HepG2 (cell line): ENCODE measurements around the gene TMEM253. TPM values are rescaled to one million over a fixed set of nuclear protein-coding genes. Genes with fewer than 3 reads are reported as not detected.
A peak's percentile ranks its signal among the peaks of the same experiment; 100 is the strongest.

ENCODE experiments used
- ARHGAP35 ChIP-seq: sonication (generic); formaldehyde crosslinking; IDR thresholded peaks from 2 replicates; pipeline ENCODE4 v1.9.0; 2022; ENCODE audit warnings: mild to moderate bottlenecking, inconsistent platforms, moderate library complexity, missing genetic modification reagents, borderline replicate concordance
- CREM ChIP-seq, 2 experiments: sonication (generic) in 1 of 2; formaldehyde crosslinking in 1 of 2; IDR thresholded peaks; 2 replicates each; pipeline versions ENCODE4 v1.4.0 to v1.6.1; 2016 to 2020; ENCODE audit warnings: antibody characterized with exemption in 1 of 2, mild to moderate bottlenecking in 1 of 2, missing genetic modification reagents in 1 of 2
- DMAP1 ChIP-seq: IDR thresholded peaks from 2 replicates; pipeline ENCODE4 v1.6.1; 2016
- DMTF1 ChIP-seq: sonication (generic); formaldehyde crosslinking; IDR thresholded peaks from 2 replicates; pipeline ENCODE4 v1.4.0; 2020; ENCODE audit warnings: mild to moderate bottlenecking, missing genetic modification reagents
- ELF1 ChIP-seq: sonication (generic); formaldehyde crosslinking; IDR thresholded peaks from 2 replicates; pipeline ENCODE4 v1.4.0; 2020; ENCODE audit warnings: missing genetic modification reagents
- EP300 ChIP-seq, 3 experiments: sonication (generic) in 1 of 3; formaldehyde crosslinking in 1 of 3; IDR thresholded peaks; 2 replicates each; pipeline versions ENCODE4 v1.5.1 to v1.6.1; 2011 to 2020; ENCODE audit warnings: low read depth in 2 of 3, low read length in 2 of 3, borderline replicate concordance in 1 of 3, improper control_type of control experiment in 1 of 3, mild to moderate bottlenecking in 1 of 3, missing genetic modification reagents in 1 of 3, moderate library complexity in 1 of 3
- HCFC1 ChIP-seq: fragments of 150-350 bp; IDR thresholded peaks from 2 replicates; pipeline ENCODE4 v1.6.1; 2014; ENCODE audit warnings: low read depth, low read length
- IRF2 ChIP-seq: IDR thresholded peaks from 2 replicates; pipeline ENCODE4 v1.6.1; 2018; ENCODE audit warnings: missing genetic modification reagents, missing compliant biosample characterization
- MAFF ChIP-seq: IDR thresholded peaks from 2 replicates; pipeline ENCODE4 v1.6.1; 2011; ENCODE audit warnings: low read depth, low read length, improper control_type of control experiment
- NFE2L2 ChIP-seq: fragments of 150-350 bp; IDR thresholded peaks from 2 replicates; pipeline ENCODE4 v1.6.1; 2014; ENCODE audit warnings: low read length
- NR2F6 ChIP-seq, 2 experiments: IDR thresholded peaks; 2 replicates each; pipeline ENCODE4 v1.6.1; 2016; ENCODE audit warnings: antibody characterized with exemption in 1 of 2, mild to moderate bottlenecking in 1 of 2
- POGZ ChIP-seq: sonication (generic); formaldehyde crosslinking; IDR thresholded peaks from 2 replicates; pipeline ENCODE4 v1.4.0; 2020; ENCODE audit warnings: mild to moderate bottlenecking, missing genetic modification reagents
- RAD51 ChIP-seq: fragments of 450-650 bp; IDR thresholded peaks from 2 replicates; pipeline ENCODE4 v1.6.1; 2016; ENCODE audit warnings: borderline replicate concordance
- SRF ChIP-seq: IDR thresholded peaks from 2 replicates; pipeline ENCODE4 v1.6.1; 2011; ENCODE audit warnings: mild to moderate bottlenecking, low read depth, low read length, moderate library complexity
- SUZ12 ChIP-seq: fragments of 150-350 bp; IDR thresholded peaks from 2 replicates; pipeline ENCODE4 v1.6.1; 2014; ENCODE audit warnings: low read depth, low read length
- TAF15 ChIP-seq: fragments of 200-400 bp; formaldehyde crosslinking; IDR thresholded peaks from one replicate; pipeline ENCODE4 v1.6.1; 2018; ENCODE audit warnings: mild to moderate bottlenecking, low read depth, low read length; ENCODE audit not compliant: poor library complexity, severe bottlenecking
- TOE1 ChIP-seq: sonication (generic); formaldehyde crosslinking; IDR thresholded peaks from 2 replicates; pipeline ENCODE4 v1.4.0; 2020; ENCODE audit warnings: mild to moderate bottlenecking, missing genetic modification reagents
- YY1 ChIP-seq: IDR thresholded peaks from 2 replicates; pipeline ENCODE4 v1.6.1; 2011; ENCODE audit warnings: low read length, low read depth, moderate library complexity, mild to moderate bottlenecking; ENCODE audit not compliant: insufficient read depth, insufficient replicate concordance
- ZFP36L2 ChIP-seq: sonication (generic); formaldehyde crosslinking; IDR thresholded peaks from 2 replicates; pipeline ENCODE4 v1.4.0; 2020; ENCODE audit warnings: missing genetic modification reagents
- ZFP37 ChIP-seq: sonication (generic); formaldehyde crosslinking; IDR thresholded peaks from 2 replicates; pipeline ENCODE4 v1.4.0; 2020; ENCODE audit warnings: missing genetic modification reagents, borderline replicate concordance
- ZFP62 ChIP-seq: sonication (generic); formaldehyde crosslinking; IDR thresholded peaks from 2 replicates; pipeline ENCODE4 v1.4.0; 2020; ENCODE audit warnings: missing genetic modification reagents
- ZNF143 ChIP-seq: sonication (generic); formaldehyde crosslinking; IDR thresholded peaks from 2 replicates; pipeline ENCODE4 v1.4.0; 2020; ENCODE audit warnings: missing genetic modification reagents
- ZNF30 ChIP-seq: sonication (generic); formaldehyde crosslinking; IDR thresholded peaks from 2 replicates; pipeline ENCODE4 v1.5.0; 2020; ENCODE audit warnings: mild to moderate bottlenecking, missing genetic modification reagents
- ZNF432 ChIP-seq: sonication (generic); formaldehyde crosslinking; IDR thresholded peaks from 2 replicates; pipeline ENCODE4 v1.5.0; 2020; ENCODE audit warnings: missing genetic modification reagents, mild to moderate bottlenecking, borderline replicate concordance
- ZNF451 ChIP-seq: sonication (generic); formaldehyde crosslinking; IDR thresholded peaks from 2 replicates; pipeline ENCODE4 v1.5.0; 2020; ENCODE audit warnings: mild to moderate bottlenecking, missing genetic modification reagents
- ZNF468 ChIP-seq: sonication (generic); formaldehyde crosslinking; IDR thresholded peaks from 2 replicates; pipeline ENCODE4 v1.8.0; 2022; ENCODE audit warnings: mild to moderate bottlenecking, moderate library complexity, missing genetic modification reagents
- ZNF562 ChIP-seq: sonication (generic); formaldehyde crosslinking; IDR thresholded peaks from 2 replicates; pipeline ENCODE4 v1.8.0; 2022; ENCODE audit warnings: missing genetic modification reagents, borderline replicate concordance
- ZSCAN31 ChIP-seq: sonication (generic); formaldehyde crosslinking; IDR thresholded peaks from 2 replicates; pipeline ENCODE4 v1.5.0; 2020; ENCODE audit warnings: low read depth, mild to moderate bottlenecking, missing genetic modification reagents
- ZXDC ChIP-seq: sonication (generic); formaldehyde crosslinking; IDR thresholded peaks from 2 replicates; pipeline ENCODE4 v1.5.0; 2020; ENCODE audit warnings: mild to moderate bottlenecking, missing genetic modification reagents
- polyA plus RNA-seq, 8 experiments: library from polyadenylated mRNA; depleted of rRNA in 3 of 8; stranded (reverse) in 7 of 8; unstranded in 1 of 8; fragments of >200 nt; fragmentation: Illumina TruSeq in 4 of 8; extraction: Trizol in 4 of 8; gene quantifications; 2 replicates each; pipeline versions ENCODE4 v1.2.1 to v1.2.3, GENCODE V29; 2011 to 2016; ENCODE audit warnings: low read depth in 4 of 8, missing spikeins in 1 of 8, mixed read lengths in 1 of 8; ENCODE audit not compliant: insufficient read depth in 1 of 8
- total RNA-seq, 5 experiments: library from RNA; depleted of rRNA; stranded (reverse); fragments of >200 nt; fragmentation: Illumina TruSeq; extraction: Trizol; gene quantifications; 2 replicates each; pipeline ENCODE4 v1.2.3, GENCODE V29; 2016; ENCODE audit warnings: low read depth in 1 of 5

TMEM253 gene
- total and polyA plus RNA-seq, 2 of the 13 experiments (the other 11 are each of a cell fraction or from before 2014, with no cell fraction given) = 0.29 to 0.45 TPM

GRCh38 chr14:21103411-21103709 is 2.5 kb downstream of the TMEM253 start (continued):
- TF ChIP-seq ZNF30 (CRISPR knock-in tag) = no peak
- TF ChIP-seq NR2F6 (IDR thresholded peaks at IDR 0.05) = no peak
- TF ChIP-seq NR2F6 (CRISPR knock-in tag; IDR thresholded peaks at IDR 0.05) = 0 out of 2 replicates have a peak, but pooled peaks have one; percentile 70
- TF ChIP-seq POGZ (CRISPR knock-in tag) = no peak
- 0 out of 2 replicates have a peak, but pooled peaks have one; percentile 23 for TF ChIP-seq NFE2L2
- no peak for TF ChIP-seq ZSCAN31 (CRISPR knock-in tag)
- TF ChIP-seq SUZ12 = peak; percentile 85
- peak; percentile 91; the same call in 1 of the 2 replicates for TF ChIP-seq ELF1 (CRISPR knock-in tag)
- no peak for TF ChIP-seq ZNF562 (CRISPR knock-in tag)
- peak; percentile 90; the same call in 1 of the 2 replicates for TF ChIP-seq CREM (IDR thresholded peaks at IDR 0.05)
- TF ChIP-seq CREM (CRISPR knock-in tag; IDR thresholded peaks at IDR 0.05) = no peak
- peak; percentile 74 for TF ChIP-seq YY1
- no peak for TF ChIP-seq ZFP37 (CRISPR knock-in tag)
- TF ChIP-seq DMAP1 (CRISPR knock-in tag) = no peak
- TF ChIP-seq ZNF451 (CRISPR knock-in tag) = no peak
- TF ChIP-seq ZNF143 = peak; percentile 96
- TF ChIP-seq IRF2 (CRISPR knock-in tag) = no peak; the same call in 1 of the 2 replicates
- TF ChIP-seq ZFP36L2 (CRISPR knock-in tag) = 0 out of 2 replicates have a peak, but pooled peaks have one; percentile 24
- 0 out of 2 replicates have a peak, but pooled peaks have one; percentile 58 for TF ChIP-seq SRF
- no peak for TF ChIP-seq ZNF432
- no peak for TF ChIP-seq ZNF468 (CRISPR knock-in tag)
- TF ChIP-seq TOE1 = no peak
- peak; percentile 3; the same call in 1 of the 2 replicates for TF ChIP-seq RAD51
- peak; percentile 94 for TF ChIP-seq HCFC1
- 0 out of 2 replicates have a peak, but pooled peaks have one; percentile 41 for TF ChIP-seq ZXDC (CRISPR knock-in tag)
- TF ChIP-seq ZFP62 (CRISPR knock-in tag) = no peak
- no peak for TF ChIP-seq TAF15
- no peak for TF ChIP-seq MAFF
- 0 out of 4 replicates have a peak, but pooled peaks of 1 of the 2 experiments have one; percentile 36 for TF ChIP-seq EP300 (IDR thresholded peaks at IDR 0.05; ENCODE audit: low read depth in 2 of 2, low read length in 2 of 2)
- no peak for TF ChIP-seq EP300 (CRISPR knock-in tag; IDR thresholded peaks at IDR 0.05; ENCODE audit: borderline replicate concordance)
- 0 out of 2 replicates have a peak, but pooled peaks have one; percentile 6 for TF ChIP-seq ARHGAP35 (CRISPR knock-in tag)
- TF ChIP-seq DMTF1 = no peak
